ENCODE results near the gene PTPN23.

DNA sequence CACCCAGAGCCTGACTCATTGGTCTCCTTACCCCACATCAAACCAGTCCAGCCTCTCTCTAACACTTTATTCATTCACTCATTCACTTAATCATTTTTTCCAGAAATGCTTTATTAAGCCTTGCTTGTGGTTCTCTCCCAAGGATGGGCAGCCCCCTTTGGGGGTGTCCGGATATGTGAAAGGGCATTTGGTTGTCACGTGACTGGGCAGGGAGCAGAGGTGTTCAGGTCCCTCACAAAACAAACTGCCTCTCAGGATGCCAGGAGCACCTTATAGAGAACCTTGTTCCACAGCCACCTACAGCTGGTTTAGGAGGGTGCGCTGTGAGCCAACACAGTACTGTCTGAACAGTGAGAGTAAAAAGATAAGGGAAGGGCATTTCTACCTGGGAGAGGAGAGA, 25.8 kb upstream of the PTPN23 start:
- TF ChIP-seq, protein P1, sequence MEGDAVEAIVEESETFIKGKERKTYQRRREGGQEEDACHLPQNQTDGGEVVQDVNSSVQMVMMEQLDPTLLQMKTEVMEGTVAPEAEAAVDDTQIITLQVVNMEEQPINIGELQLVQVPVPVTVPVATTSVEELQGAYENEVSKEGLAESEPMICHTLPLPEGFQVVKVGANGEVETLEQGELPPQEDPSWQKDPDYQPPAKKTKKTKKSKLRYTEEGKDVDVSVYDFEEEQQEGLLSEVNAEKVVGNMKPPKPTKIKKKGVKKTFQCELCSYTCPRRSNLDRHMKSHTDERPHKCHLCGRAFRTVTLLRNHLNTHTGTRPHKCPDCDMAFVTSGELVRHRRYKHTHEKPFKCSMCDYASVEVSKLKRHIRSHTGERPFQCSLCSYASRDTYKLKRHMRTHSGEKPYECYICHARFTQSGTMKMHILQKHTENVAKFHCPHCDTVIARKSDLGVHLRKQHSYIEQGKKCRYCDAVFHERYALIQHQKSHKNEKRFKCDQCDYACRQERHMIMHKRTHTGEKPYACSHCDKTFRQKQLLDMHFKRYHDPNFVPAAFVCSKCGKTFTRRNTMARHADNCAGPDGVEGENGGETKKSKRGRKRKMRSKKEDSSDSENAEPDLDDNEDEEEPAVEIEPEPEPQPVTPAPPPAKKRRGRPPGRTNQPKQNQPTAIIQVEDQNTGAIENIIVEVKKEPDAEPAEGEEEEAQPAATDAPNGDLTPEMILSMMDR (IDR thresholded peaks at IDR 0.05; ENCODE audit: poor library complexity), result no peak
- no peak for TF ChIP-seq EZH2 (IDR thresholded peaks at IDR 0.05; ENCODE audit: borderline replicate concordance)
